Renal cortex interstitium (tissue), 11 donors: ENCODE measurements around the gene NELFCD. TPM values are rescaled to one million over a fixed set of nuclear protein-coding genes. Genes with fewer than 3 reads are reported as not detected.
"Not testable (repeated sequence)": the region's sequence is repeated elsewhere in the genome, so short reads cannot be mapped to it uniquely, and the experiment has no call there.

Source experiments
- DNase-seq, 11 donors: peaks; one replicate each; pipeline ENCODE4 v3.0.0-alpha.2; 2013; ENCODE audit warnings: low read depth in 9 of 11, low spot score in 4 of 11; ENCODE audit errors: extremely low read depth in 1 of 11
- polyA plus RNA-seq, 3 donors: library from polyadenylated mRNA; unstranded; fragments of 120-200 nt; gene quantifications; one replicate each; pipeline ENCODE4 v1.2.1, GENCODE V29; 2013; ENCODE audit not compliant: insufficient read length in 3 of 3

NELFCD gene
- polyA plus RNA-seq, 3 donors, result 139 to 146 (median 141) TPM

DNA sequence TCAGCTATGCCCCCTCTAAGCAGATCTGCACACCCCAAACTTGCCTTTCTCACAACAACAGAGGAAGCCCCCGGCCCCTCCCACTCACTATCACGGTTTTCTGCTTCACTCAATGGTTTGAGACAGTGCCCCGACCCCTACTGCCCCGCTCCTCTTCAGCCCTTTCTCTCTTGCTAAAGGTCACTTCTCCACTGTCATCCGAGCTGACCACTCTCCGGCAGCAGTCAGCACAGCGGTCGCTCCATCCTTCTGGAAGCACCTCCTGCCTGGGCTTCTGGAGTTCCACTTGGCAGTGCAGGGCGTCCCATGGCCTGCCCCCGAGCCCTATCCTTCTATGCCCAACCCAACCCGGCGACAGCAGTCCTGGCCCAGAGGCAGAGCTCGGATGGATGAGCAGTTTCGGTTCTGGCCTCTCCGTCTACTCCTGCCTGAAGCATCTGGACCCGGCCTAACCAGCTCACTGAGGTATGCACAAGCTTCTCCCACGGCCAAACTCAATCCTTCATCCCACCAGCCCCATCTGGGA, 21.9 kb downstream of the NELFCD start:
- DNase-seq, result no peak

- no peak for DNase-seq
Observed at GRCh38 chr20:59003836-59004492, 22.9 kb downstream of the NELFCD start.

DNA sequence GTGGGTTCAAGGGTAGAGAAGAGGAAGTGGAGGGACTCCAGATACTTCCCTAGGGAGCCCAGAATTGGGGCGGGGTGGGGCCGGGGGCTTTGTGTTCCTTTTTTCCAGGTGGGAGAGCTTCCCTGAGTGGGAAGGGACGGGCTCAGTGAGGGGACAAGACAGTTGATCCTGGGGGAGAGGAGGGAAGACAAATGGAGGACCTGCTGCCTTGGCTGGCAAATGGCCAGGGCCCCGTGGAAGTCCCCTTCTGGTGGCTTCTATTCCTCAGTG, 23.4 kb downstream of the NELFCD start:
- DNase-seq, result no peak

DNA sequence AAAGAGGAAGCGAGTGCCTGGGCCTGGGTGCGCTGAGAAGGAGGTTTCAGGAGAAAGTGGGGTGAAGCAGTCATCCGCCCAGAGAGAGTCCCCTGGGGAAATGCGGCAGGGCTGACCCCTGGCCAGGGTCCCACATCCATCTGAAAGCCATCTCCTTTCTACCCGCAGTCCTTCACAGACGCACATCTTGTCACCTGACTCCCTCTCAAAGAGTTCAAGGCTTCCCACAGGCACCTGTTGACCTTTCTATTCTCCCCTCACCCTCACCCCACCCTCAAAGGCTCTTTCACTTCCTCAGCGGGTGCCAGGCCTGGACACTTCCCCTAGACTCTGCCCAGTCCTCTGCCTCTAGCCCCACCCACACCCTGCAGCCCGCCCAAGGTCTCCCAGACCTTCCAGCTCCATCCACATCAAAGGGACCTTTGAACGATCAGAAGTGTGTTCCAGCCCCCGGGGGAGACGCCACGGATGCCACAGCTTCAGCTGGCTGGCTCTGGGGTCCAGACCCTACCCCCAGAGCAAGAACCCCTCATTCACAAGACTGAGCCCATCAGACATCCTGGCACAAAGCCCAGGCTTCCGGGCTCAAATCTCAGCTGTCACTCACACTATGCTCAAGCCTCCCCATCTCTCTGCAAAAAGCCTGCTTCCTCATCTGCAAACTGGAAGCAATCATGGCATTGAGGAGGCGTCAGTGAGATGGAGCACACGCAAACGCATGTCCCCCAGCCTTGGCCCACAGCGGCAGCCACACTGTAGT, 23.9 kb downstream of the NELFCD start:
- no peak for DNase-seq

DNA sequence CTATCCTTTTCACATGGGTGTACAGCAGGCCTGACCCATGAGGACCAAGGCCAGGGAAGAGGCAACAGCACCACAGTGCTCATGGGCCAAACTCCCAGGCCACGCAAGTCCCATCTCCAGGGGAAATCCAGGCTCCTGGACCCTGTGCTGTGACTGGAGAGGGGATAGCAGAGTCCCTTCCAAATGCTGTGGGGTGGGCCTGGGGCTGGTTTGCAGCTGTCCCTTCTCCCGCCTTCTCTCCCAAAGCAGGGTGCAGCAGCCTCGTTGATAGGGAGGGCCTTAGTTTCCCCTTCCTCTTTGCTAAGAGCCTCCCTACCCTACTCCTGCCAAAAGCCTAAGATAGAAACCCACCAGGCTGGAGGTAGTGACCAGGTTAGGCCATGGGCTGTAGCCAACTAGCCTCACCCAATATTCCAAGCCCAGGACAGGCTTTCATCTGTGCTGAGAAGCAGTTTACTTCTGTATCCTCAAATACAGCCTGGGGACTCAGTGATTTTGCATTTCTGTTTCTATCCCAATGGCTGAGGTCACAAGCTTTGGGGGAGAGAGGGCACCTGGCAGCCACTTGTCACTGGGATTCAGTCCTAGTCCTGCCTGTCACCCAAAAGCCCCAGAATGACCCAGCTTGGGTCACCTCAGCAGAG, 24.6 kb downstream of the NELFCD start:
- DNase-seq, result no peak

- DNase-seq, result no peak
Observed at GRCh38 chr20:59006167-59006863, 25.3 kb downstream of the NELFCD start.

DNA sequence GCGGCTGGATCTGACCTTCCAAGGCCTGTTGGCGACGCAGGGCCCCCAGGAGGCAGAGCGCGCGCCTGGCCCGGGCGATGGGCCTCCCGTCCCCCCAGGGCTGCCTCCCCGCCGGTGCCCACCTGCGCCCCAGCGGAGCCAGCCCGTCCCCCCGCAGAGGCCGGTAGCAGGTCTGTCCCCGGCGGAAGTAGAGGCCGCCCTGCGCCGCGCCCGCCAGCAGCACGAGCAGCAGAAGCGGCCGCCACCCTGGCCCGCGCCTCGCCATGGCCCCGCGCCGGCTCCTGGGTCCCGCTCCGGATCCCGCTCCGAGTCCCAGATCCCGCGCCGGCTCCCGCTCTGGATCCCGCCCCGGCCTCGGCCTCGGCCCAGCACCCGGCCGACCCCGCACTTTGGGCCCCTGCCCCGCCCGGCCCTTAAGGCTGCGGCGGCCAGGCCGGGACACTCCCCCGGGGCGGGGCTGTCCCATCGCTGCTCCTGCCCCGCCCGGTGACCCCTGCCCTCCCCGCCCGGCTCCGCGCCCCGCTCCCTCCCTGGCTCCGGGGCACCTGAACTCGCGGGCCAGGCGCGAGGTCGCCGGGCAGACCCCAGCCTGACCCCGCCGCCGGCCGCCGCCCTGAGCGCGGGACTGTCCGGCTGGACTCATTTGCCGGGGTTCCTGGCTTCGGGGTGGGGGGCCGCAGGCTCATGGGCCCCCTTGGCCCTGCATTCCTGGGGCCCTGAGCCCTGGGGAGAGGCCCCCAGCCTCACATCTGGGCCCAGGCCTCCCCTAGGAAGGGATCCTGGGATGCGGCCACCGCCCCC, 26.0 kb downstream of the NELFCD start, which contains the start of gene CTSZ:
CTSZ (minus strand) TSS at position 391 of the 801 bp plus-strand sequence; CDS start at position 265, 126 bp downstream.
- peak in 6 of 11 donors; percentile 41 to 55 (median 44) for DNase-seq

- no peak for DNase-seq
Observed at GRCh38 chr20:59007665-59008511, 26.8 kb downstream of the NELFCD start.

DNA sequence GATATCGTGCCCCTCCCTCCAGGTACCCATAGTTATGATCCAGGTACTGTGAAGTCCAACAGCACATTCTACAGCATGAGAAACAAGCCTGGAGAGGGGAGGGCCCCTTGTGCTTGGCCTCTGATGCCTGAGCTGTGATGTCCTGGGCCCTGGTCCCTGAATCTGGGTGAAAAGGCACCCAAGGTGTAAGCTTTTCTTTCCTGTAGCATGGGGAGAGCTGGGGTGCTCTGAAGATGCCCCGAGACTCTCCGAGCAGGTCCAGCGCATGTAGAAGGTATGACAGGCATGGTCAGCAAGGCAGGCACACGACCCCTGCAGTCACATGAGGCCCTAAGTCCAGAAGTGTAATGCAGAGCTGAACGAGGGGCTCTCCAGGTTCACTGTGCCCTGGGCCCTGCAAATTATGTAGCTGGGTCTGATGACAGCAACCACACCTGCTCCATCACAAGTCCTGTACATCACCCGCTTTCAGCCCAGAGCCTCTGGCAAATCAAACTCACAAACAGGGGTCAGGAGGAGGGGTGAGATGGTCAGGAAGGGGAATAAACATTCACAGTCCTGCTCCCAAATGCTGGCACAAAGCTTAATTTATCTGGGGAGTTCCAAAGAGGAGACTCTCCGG, 27.8 kb downstream of the NELFCD start:
- no peak for DNase-seq

DNA sequence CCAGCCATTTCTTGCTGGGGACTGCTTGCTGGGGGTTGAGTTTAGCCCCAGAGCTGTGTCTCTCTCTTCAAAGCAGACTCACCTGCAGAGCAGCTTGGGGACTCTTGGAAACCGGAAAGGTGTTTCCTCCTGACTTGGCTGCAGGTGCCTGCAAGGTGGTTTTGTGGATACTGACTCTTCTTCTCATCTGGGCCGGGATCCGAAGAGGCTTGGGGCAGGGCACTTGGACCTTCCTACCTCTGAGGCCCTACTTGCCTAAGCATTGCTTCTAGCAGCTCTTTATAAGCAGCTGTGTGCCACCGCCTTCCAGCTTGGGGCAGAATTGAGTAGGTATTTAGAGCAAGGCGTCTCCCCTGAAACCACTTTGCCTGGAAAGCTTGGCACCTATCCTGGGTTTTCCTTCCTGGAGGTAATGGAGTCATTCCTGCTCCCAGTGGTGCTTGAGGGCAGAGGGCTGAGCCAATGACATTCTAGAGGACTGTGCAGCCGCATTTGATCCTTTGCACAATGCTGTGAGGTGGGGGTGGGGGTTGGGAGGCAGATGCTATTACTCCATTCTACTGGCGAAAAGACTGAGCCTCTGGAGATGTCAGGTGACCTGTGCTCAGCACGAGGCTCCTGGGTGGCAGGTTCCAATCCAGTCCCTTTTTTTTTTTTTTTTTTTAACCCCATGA, 29.4 kb downstream of the NELFCD start:
- DNase-seq, result no peak

DNA sequence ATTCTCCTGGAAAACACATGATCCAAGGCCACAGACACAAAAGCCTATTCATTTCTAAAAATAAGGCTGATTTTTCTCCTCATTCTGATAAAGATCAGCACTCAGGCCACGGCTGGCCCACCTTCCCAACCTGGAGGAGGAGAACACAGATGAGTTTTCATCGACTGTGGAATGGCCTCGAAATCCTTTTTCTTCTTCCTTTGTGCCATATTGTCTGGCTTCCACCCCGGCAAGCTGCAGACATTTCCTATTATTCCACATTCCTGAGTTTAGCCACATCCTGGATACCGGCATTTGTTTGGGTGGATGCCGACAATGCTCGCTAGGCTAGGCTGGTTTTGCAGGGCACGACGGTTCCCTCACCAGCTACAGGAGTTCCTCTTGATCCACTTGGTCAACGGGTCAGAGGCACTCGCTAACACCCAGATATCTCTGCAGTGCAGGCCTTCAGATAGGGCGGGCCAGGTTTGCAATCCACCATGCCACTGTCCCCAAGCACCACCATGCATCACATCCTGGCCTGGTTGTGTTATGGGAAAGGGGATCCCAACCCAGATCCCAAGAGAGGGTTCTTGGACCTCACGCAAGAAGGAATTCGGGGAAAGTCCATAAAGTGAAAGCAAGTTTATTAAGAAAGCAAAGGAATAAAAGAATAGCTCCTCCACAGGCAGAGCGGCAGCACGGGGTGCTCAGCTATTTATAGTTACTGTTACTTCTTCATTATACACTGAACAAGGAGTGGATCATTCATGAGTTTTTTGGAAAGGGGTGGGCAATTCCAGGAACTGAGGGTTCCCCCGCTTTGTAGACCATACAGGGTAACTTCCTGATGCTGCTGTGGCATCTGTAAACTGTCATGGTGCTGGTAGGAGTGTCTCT, 30.2 kb downstream of the NELFCD start:
- peak in 1 of 11 donors; percentile 18 for DNase-seq

- DNase-seq, result not testable (repeated sequence)
Observed at GRCh38 chr20:59011874-59012157, 30.8 kb downstream of the NELFCD start.

DNA sequence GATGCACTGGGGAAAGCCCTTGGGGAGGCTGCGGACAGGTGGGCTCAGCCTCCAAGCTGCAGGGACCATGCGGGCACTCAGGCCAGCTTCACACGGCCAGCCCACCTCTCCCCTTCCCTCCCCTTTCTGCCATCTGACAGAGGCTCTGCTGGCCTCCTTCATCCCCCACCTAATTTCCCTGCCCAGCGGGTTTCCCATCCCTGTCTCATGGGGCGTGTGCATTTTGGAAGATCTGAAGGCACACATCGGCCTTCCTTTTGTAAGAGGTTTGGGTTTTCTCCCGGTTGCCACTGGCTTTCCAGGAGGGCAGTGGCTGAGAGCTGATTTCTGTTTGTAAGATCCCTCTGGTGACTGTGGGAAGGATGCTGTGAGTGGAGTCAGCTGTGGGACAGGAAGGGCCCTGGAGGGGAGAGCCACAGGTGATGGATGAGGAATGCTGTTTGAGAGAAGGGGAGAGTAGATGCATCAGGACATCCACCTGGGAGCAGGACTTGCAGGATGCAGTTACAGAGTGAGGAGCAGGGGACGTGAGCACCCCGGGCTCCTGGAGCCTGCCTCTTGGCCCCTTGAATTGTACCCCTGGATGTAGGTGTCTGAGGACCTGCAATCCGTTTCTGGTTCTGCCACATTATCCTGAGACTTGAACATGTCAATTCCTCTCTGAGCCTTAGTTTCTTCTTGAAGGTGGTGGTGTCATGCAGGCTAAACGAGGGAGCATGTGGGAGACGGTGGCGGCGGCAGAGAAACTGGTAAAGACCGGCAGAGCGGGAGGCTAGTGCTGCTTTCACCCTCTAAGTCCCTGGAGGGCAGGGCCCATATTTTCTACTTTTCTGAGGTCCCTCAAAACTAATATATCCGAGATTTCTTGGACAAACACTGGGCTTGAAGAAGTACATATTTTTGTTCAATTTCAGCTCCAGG, 32.2 kb downstream of the NELFCD start:
- DNase-seq, result no peak

DNA sequence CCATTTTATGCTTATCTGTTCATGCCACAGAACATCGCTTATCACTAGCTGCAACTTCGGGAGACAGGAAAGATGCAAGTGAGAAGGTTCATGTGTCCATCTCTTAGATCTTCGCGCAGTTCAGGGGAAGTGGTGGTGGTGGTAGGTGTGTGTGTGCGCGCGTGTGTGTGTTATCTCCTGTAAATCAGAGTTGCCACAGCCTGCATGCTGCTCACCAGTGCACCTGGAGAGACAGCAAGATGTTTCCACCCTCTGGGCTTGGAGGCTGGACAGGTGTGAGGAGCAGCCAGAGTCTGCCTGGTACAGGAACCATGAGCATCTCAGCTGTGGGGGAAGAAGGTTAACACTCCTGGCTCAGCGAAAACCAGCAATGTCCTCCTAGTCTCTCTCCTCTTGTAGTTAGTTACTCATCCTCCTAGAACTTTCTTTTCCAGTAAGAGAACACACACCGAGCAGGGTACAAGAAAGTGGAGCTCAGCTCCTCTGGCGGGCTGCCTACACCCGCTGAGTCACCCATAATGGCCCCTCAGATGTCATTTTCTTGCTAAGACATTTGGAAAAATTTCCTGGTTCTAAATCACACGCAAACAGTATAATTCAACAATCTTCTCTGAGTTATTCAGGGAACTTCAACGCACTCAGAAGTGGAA, 33.0 kb downstream of the NELFCD start:
- DNase-seq, result no peak
